Suprapubic skin (tissue), 4 donors: Measurements from ENCODE around the gene GKN2.

Source experiments
- POLR2A ChIP-seq, 2 donors: fragments of 450-650 bp; IDR thresholded peaks; one replicate each; pipeline ENCODE4 v1.6.1; 2017; ENCODE audit warnings: antibody characterized with exemption in 2 of 2, mild to moderate bottlenecking in 2 of 2, moderate library complexity in 2 of 2
- POLR2AphosphoS5 ChIP-seq, 3 donors: sonication (generic); formaldehyde crosslinking; IDR thresholded peaks; one replicate each; pipeline ENCODE4 v1.6.1; 2017; ENCODE audit warnings: antibody characterized with exemption in 3 of 3
- TF ChIP-seq, protein P1 (sequence below), 2 donors: fragments of 200-600 bp in 1 of 2; fragments of 450-650 bp in 1 of 2; sonication (generic) in 1 of 2; IDR thresholded peaks; one replicate each; pipeline ENCODE4 v1.5.1; 2016 to 2019; ENCODE audit warnings: antibody characterized with exemption in 2 of 2, mild to moderate bottlenecking in 1 of 2, moderate library complexity in 1 of 2

DNA sequence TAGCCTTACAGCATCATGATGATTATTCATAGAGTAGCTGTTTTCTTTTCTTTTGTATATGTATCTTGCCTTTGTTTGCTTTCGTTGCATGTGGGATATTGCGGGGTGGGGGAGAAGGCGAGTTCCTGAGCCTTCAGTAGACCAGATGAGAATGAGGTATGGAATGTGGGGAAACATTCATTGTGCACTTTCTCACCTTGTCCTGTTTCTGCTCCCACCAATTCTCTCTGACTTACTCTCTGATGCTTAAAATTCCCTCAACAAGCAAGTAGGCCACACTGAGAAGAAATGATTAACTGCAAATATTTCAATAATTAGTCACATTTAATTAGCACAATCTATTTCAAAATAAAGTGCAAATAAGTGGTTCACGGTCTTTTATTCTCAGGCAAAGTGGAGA, 31.0 kb downstream of the GKN2 start:
- TF ChIP-seq, protein P1, sequence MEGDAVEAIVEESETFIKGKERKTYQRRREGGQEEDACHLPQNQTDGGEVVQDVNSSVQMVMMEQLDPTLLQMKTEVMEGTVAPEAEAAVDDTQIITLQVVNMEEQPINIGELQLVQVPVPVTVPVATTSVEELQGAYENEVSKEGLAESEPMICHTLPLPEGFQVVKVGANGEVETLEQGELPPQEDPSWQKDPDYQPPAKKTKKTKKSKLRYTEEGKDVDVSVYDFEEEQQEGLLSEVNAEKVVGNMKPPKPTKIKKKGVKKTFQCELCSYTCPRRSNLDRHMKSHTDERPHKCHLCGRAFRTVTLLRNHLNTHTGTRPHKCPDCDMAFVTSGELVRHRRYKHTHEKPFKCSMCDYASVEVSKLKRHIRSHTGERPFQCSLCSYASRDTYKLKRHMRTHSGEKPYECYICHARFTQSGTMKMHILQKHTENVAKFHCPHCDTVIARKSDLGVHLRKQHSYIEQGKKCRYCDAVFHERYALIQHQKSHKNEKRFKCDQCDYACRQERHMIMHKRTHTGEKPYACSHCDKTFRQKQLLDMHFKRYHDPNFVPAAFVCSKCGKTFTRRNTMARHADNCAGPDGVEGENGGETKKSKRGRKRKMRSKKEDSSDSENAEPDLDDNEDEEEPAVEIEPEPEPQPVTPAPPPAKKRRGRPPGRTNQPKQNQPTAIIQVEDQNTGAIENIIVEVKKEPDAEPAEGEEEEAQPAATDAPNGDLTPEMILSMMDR (IDR thresholded peaks at IDR 0.05) = no peak
- TF ChIP-seq POLR2AphosphoS5 (IDR thresholded peaks at IDR 0.05) (no peak), POLR2A (IDR thresholded peaks at IDR 0.05) (no peak)
